HG03354 (cell line): ENCODE measurements around the gene PYY.
"Not testable (repeated sequence)": the region's sequence is repeated elsewhere in the genome, so short reads cannot be mapped to it uniquely, and the experiment has no call there.

Experiments used
- ATAC-seq: cut with Tn5 transposase; IDR thresholded peaks from one replicate; pipeline ENCODE4 v1.9.1; 2021; ENCODE audit warnings: mild to moderate bottlenecking; ENCODE audit not compliant: unreplicated experiment, poor library complexity, severe bottlenecking

Gene PYY

DNA sequence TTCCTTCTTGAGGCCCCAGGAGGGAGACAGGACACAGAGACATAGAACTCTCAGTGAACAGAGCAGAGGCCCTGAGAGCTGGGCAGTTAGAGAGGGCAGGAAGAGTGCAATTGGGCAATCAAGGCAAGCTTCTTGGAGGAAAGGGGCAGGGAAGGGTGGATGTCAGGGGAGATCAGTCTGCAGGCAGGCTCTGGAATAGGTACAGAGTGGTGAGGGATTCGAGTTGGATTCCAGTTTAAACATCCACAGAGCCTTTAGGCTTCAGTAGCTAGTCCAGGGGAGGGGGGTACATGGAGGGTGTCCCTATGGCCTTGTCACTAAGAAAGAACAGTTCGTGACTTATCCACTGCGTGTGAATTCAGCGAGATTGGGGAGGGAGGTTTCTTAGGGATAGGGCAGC, 2.0 kb downstream of the PYY start:
- ATAC-seq = no peak

DNA sequence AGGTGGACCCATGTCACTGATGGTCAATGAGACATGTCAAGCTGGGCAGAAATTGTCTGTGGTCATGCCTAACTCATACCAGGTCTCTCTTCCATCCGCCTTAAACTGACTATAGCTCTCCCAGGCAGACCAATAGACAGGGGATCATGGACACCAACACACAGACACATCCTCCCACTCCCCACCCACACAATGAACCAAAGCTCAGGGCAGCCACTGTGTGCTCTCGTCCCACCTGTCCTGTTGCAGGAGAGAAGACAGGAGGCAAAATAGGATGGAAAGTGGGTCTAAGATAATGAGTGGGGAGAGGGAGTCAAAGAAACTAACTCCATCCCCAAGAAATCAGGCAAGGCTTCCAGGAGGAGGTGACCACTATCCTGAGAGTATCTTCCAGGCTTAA, 3.2 kb downstream of the PYY start:
- no peak for ATAC-seq

DNA sequence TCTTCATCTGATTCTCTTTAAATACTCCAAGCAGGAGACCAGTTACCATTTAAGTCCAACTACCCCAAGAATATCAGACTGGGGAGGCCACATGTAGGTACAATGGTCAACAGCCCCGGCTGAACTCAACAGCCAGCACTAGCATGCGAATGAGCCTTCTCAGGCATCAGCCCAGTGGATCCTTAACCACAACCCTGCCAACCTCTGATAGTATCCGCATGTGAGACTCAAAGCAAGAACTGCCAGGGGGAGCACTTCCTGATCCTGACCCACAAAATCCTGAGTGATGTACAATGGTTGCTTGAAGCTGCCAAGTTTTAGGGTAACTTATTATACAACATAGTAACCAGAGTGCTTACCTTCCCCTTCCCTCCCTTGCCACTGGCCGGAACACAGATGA, 4.0 kb downstream of the PYY start:
- ATAC-seq = no peak

DNA sequence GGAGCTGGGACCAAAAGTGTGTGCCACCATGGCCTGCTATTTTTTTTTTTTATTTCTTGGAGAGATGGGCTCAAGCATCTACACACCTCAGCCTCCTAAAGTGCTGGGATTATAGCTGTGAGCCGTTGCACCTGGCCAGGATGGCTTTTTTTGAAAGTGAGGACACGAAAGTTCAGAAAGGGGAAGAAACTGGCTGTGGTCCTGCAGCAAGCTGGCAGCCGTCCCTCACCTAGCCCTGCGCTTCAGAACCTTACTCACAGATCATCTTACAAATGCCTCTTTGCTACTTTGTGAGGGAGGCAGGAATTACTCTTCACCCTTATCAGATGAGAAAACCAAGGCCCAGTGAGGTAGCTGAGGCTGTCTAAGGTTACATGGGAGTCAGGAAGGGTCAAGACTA, 7.0 kb downstream of the PYY start:
- no peak for ATAC-seq

DNA sequence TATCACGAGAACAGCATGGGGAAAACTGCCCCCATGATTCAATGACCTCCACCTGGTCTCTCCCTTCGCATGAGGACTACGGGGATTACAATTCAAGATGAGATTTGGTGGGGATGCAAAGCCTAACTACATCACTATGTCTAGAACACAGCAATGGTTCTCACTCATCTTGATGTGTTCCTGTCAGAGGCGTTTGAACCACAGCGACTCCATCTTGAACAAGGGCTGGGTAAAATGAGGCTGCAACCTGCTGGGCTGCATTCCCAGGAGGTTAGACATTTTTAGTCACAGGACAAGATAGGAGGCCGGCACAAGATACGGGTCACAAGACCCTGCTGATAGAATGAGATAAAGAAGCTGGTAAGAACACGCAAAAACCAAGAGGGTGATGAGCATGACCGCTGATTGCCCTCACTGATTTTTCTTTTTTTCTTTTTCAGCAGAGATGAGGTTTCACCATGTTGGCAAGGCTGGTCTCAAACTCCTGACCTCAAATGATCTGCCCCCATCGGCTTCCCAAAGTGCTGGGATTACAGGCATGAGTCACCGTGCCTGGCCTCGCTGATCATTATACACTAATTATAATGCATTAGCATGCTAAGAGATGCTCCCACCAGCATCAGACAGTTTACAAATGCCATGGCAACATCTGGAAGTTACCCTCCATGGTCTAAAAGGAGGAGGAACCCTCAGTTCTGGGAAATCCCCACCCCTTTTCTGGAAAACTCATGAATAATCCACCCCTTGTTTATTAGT, 8.5 kb downstream of the PYY start:
- ATAC-seq = no peak

DNA sequence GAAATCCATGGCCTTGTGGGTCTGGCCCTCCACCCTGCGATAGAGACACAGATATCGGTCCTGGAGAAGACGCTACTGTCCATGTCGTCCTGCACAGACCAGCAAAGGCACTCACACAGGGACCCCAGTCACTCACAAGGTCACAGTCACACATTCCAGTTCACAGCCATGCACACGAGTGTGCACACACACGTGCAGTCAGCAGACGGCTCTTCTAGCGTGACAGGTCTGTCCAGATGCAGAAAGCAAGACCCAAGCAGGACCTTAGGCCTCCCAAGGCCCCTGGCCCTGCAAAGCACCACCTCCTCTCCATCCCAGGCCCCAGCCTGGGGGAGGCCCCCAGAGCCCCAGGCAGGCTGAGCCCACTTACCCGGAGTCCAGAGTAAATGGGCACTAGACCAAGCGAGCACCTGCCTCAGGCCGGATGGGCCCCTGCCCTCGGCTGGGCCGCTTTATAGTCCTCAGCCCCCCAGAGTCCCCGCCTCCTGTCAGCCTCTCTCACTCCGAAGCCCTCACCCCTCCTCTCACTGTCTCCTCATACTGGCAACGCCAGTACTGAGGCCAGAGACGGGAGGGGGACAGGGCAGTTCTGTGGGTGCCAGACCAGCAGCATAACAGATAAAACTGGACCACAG, 11.6 kb downstream of the PYY start, which contains the start of gene PPY:
TSS of gene PPY (minus strand) at position 426 of the 635 bp plus-strand sequence. CDS start 822 bp downstream, outside the sequence.
- ATAC-seq = no peak

DNA sequence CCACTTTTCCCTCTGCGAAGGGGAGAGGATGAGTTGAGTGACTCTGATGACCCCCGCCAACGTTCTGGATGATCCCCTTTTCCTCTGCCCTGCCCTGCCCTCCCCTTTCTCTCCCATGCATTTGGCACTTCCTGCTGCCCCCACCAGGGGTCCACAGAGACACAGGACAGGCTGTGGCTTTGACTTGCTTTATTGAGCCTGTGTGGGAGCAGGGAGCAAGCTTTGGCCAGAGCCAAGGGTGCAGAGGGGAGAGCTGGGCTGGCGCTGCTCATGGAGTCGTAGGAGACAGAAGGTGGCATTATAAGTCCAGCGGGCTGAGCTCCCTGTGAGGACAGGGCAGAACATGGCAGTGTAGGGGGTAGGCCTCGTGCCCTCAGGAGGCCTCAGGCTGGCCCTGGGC, 13.1 kb downstream of the PYY start:
- ATAC-seq = no peak

DNA sequence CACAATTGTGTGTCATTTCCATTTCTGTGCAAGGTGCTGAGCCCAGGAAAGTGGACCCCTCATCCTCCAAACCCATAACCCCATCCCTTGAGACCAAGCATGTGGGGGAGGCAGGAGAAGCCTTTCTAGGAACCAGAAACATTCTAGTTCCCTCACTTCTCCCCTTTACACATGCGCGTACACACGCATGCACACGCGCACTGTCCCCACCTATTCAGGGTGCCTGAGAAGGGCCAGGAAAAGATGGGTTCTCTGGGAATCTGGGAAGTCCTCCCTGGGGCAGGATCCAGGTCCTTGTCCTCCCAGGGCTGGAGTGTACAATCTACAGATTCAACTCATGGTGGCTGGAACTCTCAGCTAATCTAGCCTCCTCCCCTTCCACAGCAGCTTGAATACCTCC, 13.9 kb downstream of the PYY start:
- no peak for ATAC-seq

DNA sequence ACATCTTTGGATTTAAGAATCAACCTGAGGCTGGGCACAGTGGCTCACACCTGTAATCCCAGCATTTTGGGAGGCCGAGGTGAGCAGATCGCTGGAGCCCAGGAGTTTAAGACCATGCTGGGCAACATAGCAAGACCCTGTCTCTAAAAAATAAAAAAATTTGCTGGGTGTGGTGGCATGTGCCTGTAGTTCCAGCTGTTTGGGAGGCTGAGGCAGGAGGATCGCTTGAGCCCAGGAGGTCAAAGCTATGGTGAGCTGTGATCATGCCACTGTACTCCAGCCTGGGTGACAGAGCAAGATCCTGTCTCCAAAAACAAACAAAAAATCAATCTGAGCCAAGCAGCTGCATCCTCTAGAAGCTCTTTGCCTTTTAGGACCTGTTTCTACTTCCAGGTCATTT, 14.3 kb downstream of the PYY start:
- not testable (repeated sequence) for ATAC-seq

DNA sequence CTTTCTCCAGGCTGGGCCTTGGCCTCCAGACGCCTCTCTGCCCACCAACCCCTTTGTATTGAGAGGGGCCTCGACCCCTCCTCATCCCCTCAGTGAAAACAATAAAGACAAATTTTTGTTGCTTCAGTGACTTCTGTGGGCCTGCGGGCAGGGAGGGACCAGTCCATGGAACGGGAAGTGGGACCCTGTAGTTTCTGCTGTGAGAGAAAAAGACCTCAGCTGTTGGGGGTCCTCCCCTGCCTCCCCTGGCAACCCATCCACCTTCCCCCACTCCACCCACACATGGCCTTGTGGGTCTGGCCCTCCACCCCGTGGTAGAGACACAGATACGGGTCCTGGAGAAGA, 14.9 kb downstream of the PYY start:
- ATAC-seq = no peak

DNA sequence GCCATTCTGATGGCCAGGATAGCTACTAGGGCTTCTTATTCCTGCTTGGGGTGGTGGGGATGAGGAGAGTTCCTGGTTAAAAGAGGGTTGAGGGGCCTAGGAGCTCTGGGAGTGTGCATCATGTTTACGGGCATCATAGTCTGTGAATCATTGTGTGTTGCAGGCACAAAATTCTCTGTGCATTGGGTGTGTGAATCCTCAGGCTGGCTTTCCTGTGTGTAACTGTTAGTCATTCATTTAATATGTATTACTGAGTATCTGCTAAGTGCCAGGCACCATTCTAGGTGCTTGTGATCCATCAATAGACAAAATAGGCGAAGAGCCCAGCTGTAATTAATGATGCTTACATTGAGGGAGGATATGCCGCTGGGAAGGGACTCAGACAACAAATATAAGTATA, 17.3 kb downstream of the PYY start:
- ATAC-seq = no peak

DNA sequence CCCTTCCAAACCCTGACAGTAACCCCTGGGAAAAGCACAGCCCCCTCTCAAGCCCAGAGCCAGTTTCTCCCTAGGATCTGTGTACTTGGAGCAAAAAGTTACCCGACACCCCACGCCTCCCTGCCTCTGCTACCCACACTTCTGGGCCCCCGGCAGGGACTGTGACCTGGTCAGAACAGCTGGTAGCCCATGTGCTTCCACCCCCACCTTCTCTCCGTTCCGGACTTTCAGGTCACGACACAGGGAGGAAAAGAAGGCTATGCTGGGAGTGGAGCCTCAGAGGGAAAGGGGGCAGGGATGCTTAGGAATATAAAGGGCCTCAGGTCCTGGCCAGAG, 17.8 kb downstream of the PYY start:
- no peak for ATAC-seq

DNA sequence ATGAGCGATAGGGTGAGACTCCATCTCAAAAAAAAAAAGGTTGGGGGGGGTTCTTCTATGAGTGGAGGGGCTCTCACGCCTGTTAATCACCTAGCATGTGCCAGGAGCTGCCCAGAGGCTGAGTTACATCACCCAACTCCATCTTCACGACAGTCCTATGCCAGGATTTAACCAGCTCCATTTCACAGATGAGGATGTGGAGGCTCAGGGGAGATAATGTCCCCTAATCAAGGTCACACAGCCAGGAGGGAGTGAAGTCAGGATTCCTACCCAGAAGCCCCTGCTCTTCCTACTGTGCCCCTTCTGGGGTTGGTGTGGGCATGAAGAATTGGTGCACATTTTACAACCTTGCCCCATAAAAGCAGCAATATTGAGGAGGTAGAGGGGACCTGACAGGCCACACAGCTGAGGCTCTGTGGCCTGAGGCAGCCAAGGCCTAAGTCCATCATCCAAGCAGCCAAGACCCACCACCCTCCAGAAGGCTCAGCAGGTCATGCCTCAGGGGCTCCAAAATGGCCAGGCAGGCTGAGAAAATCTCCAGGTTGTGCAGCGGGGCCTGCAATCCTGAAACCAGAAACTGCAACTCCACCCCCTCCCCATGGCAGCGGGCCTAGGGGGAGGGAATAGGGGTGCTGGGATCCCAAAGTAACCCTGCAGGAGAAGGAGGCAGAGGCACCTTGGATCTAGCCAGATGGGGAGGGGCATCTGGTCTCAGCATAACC, 18.4 kb downstream of the PYY start:
- ATAC-seq = no peak

DNA sequence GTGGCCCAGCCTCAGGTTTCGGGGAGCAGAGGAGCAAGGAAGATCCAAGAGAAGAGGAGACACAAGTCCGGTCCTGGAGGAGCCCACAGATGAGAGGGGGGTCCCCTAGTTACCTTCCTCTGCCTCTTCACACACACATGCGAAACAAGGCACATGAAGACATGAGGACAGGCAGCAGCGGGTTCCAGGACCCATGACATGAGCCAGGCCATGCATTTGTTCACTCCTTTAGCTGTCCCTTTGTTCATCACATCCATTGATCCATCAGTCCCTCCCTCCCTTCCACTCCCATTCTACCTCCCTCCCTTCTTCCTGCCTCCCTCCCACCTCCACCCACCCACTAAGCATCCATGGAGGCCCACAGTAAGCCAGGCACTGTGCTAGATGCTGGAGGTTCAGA, 20.8 kb downstream of the PYY start:
- no peak for ATAC-seq

DNA sequence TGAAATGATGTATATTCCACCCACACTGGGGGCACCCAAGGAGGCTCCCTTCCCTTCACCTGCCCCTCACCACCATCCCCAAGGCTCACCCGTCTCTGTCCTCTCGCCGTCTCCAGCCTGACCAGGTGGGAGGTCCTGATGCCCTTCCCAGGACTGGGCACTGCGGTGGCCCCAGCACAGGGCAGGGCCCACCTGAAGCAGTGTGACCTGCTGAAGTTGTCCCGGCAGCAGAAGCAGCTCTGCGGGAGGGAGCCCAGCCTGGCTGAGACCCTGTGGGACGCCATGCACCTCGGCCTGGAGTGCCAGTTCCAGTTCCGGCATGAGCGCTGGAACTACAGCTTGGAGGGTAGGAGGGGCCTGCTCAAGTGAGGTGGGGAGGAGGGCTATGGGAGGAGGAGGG, 21.4 kb downstream of the PYY start:
- no peak for ATAC-seq

DNA sequence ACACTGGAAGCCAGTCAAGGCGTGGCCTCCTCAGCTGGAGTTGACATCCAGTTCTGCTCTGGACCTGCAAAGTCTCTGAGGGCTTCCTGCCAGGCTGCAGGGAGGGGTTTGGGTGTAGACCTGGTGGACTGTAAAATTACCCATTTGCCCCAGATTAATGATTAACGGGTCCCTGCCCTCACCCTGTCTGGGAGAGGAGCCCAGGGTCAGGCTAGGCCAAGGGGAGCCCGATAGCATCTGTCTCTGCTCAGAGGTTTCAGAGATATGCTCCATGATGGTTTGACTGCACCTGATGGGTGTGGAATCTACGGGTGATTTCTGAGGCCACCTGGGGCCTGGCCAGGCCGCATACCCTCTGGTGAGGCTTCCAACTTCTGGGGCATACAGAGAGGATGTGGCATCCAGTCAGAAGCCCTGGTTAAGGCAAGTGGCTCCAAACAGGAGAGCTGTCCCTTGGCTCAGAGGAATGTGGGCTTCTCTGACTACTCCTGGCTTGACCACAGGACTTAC, 22.6 kb downstream of the PYY start:
- ATAC-seq = no peak

DNA sequence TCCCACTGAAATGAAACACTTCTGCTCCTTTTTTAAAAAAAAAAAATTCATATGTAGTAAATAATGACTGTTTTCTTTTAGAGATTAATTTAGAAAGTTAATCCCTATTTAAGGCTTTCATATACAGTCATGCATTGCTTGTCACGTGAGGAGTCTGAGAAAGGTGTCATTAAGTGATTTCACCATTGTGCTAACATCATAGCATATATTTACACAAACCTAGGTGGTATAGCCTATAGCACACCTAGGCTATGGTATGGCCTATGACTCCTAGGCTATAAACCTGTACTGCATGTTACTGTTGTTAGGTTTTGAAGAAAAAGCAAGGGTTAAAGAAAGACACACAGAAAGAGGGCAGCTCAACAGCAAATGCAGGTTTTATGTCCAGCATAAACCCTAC, 25.1 kb downstream of the PYY start:
- ATAC-seq = no peak

DNA sequence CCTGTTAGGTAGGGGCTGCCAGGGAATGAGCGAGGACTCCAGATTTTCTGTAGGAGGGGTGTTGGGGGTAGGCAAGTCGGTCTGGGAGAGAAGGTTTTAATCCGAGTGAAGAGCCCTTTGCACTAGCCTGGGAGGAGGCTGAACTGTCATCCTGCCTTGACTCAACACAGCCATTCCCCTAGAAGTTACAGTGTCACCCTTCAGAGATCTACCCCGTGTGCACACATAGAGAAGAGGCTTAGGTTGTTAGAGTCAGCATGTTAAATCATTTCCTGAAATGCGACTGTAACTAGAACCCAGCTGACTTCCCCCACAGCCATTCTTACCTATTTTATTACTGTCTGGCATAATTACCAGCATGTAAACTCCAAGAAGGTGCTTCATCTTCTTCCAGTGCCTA, 25.8 kb downstream of the PYY start:
- not testable (repeated sequence) for ATAC-seq

DNA sequence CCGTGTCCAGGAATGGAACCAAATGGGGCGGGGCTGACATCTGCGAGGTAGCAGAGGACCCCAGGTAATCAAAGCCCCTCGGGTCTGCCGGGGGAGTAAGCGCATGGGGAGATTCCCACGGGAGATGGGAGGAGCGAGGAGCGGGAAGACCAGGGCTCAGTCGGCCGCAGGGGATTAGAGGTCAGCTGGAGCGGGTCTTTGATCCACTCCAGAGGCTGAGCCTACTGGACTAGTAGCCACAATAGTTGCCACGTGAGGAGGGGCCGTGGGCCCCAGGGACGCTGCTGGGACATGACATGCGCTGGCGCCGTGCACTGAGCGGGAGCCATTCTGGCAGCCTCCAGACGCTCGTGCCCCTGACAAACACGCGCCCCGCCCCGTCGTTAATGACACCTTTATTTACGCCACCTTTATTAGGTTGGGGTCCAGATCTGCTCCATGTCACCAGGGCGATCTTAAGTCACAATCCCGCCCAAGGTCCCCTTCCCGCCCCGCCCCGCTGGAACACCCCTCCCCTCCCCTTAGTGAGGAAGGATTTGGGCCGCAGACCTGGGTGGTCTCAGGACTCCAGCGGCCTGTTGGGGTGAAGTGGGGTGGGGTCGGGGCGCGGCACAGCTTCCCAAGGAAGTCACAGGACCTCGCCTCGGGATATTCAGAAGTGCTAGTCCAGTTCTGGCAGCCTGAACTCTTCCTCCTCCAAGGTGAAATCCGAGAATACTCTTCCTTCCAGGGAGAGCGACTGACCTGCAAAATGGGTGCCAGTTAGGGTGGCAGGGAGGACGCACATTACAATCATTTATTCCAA, 26.5 kb downstream of the PYY start:
- ATAC-seq = no peak

DNA sequence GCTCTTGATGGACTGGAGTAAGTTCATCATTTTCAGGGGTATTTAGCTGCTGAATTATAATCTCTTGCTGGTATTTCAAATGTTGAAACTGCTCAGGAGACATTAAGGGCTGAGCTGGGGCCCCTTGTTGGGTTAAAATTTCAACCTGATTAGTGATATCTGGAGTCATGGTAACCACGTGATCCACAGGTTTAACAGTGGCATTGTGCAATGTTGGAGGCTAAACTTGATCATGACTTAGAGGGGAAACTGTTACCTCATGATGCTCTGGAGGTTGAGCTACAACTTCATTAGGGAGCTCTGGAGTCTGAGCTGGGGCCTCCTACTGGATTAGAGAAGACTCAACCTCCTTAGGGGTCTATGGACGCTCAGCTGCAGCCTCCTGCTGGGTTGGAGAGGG, 29.2 kb downstream of the PYY start:
- no peak for ATAC-seq
